ENCODE results near the gene PDIA6.

PDIA6 gene, protein sequence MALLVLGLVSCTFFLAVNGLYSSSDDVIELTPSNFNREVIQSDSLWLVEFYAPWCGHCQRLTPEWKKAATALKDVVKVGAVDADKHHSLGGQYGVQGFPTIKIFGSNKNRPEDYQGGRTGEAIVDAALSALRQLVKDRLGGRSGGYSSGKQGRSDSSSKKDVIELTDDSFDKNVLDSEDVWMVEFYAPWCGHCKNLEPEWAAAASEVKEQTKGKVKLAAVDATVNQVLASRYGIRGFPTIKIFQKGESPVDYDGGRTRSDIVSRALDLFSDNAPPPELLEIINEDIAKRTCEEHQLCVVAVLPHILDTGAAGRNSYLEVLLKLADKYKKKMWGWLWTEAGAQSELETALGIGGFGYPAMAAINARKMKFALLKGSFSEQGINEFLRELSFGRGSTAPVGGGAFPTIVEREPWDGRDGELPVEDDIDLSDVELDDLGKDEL

GRCh38 chr2:10812362-10813162 lies at the start of gene PDIA6:
TSS of gene PDIA6 (minus strand) at chr2:10812785. CDS start at chr2:10812696, 89 bp downstream.
- Mint-ChIP-seq H3K27ac (peak within 1 kb of the TSS; percentile 90), H3K36me3 (ENCODE audit: low read depth) (peaks cover 25% of the 10 kb centered on the region), H3K4me3 (peak within 1 kb of the TSS; percentile 92), H3K27me3 (ENCODE audit: low read depth) (peaks cover 18% of the 10 kb centered on the region), H3K4me1 (ENCODE audit: low read depth) (peaks cover 32% of the 10 kb centered on the region), H3K9me3 (no peaks in the 10 kb centered on the region)
- DNase-seq (ENCODE audit: low spot score), result peak; percentile 96

DNA sequence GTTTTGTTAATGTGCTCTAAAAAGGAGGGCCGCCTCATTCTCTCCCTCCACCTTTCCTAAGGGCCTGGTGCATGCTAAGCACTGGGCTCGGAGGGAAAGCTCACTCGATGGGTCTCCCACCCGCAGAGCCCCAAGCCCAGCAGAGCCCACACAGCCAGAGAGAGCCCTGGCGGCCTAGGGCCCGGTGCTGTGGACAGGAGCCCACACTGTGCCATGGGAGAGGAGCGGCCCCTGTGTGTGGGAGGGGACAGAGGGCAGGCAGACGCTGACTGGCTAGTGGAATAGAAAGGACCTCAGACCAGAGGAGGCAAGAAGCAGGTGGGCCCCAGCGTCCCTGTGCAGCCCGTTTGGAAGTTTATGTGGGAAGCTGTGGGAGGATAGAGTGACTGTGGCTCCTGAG lies 49.7 kb upstream of the PDIA6 start:
- Mint-ChIP-seq H3K9me3 (no peaks in the 10 kb centered on the region), H3K27ac (no peak overlapping the region), H3K4me1 (ENCODE audit: low read depth) (peaks cover 14% of the 10 kb centered on the region), H3K36me3 (ENCODE audit: low read depth) (no peaks in the 10 kb centered on the region), H3K4me3 (no peak overlapping the region), H3K27me3 (ENCODE audit: low read depth) (peaks cover 36% of the 10 kb centered on the region)
- DNase-seq (ENCODE audit: low spot score), result no peak

- peaks cover 35% of the 10 kb centered on the region for H3K27me3 Mint-ChIP-seq (ENCODE audit: low read depth)
- no peak overlapping the region for H3K27ac Mint-ChIP-seq
- no peak overlapping the region for H3K4me3 Mint-ChIP-seq
- no peaks in the 10 kb centered on the region for H3K36me3 Mint-ChIP-seq (ENCODE audit: low read depth)
- H3K9me3 Mint-ChIP-seq, result no peaks in the 10 kb centered on the region
- DNase-seq (ENCODE audit: low spot score), result no peak
- H3K4me1 Mint-ChIP-seq (ENCODE audit: low read depth), result peaks cover 14% of the 10 kb centered on the region
These were observed 49.2 kb upstream of the PDIA6 start for GRCh38 chr2:10861765-10862164.

- H3K9me3 Mint-ChIP-seq, result no peaks in the 10 kb centered on the region
- no peak overlapping the region for H3K27ac Mint-ChIP-seq
- DNase-seq (ENCODE audit: low spot score), result no peak
- peaks cover 14% of the 10 kb centered on the region for H3K4me1 Mint-ChIP-seq (ENCODE audit: low read depth)
- H3K4me3 Mint-ChIP-seq, result no peak overlapping the region
- H3K27me3 Mint-ChIP-seq (ENCODE audit: low read depth), result peaks cover 34% of the 10 kb centered on the region
- H3K36me3 Mint-ChIP-seq (ENCODE audit: low read depth), result no peaks in the 10 kb centered on the region
These were observed 48.3 kb upstream of the PDIA6 start for GRCh38 chr2:10860814-10861325.

- Mint-ChIP-seq H3K27ac (no peak overlapping the region), H3K4me1 (ENCODE audit: low read depth) (peaks cover 13% of the 10 kb centered on the region), H3K36me3 (ENCODE audit: low read depth) (no peaks in the 10 kb centered on the region), H3K4me3 (no peak overlapping the region), H3K9me3 (no peaks in the 10 kb centered on the region), H3K27me3 (ENCODE audit: low read depth) (peaks cover 29% of the 10 kb centered on the region)
- DNase-seq (ENCODE audit: low spot score), result no peak
These were observed 47.7 kb upstream of the PDIA6 start for GRCh38 chr2:10860081-10860813.

DNA sequence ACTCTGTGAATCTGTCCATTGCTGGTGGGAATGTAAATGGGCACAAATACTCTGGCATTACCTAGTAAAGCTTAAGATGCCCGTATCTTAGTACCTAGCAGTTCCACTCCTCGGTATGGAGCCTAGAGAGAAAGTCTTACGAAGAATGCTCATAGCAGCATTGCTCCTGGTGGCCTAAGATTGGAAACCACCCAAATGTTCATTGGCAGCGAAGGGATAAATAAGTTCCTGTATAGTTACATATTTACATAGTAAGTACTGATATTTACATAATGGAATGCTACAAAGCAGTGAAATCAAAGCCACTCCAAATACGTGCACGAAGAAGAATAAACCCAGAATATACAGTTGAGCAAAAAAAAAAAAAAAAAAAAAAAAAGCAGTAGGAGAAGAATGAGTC lies 46.7 kb upstream of the PDIA6 start:
- Mint-ChIP-seq H3K4me1 (ENCODE audit: low read depth) (peaks cover 9% of the 10 kb centered on the region), H3K27me3 (ENCODE audit: low read depth) (peaks cover 26% of the 10 kb centered on the region), H3K4me3 (no peak overlapping the region), H3K9me3 (no peaks in the 10 kb centered on the region), H3K27ac (no peak overlapping the region), H3K36me3 (ENCODE audit: low read depth) (no peaks in the 10 kb centered on the region)
- no peak for DNase-seq (ENCODE audit: low spot score)

DNA sequence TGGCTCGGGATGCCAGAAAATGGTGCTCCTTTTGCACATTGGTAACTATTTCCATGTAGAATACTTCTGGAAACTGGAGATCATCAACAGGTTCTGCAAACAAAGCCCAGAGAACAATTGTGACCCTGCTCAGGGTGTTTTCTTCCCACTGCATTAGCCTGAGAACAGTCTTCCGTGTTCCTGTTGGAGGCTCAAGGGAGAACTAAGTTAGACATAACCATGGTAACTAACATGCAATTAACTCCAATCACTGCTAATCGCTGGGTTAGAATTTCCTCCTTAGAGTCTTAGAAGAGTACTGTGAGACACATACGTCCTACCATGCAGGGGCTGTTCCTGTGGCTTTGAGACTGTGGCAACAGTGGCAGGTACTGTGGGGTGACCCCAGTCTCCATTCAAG lies 36.0 kb upstream of the PDIA6 start:
- Mint-ChIP-seq H3K4me3 (no peak overlapping the region), H3K9me3 (no peaks in the 10 kb centered on the region), H3K27me3 (ENCODE audit: low read depth) (peaks cover 7% of the 10 kb centered on the region), H3K36me3 (ENCODE audit: low read depth) (no peaks in the 10 kb centered on the region), H3K4me1 (ENCODE audit: low read depth) (no peaks in the 10 kb centered on the region), H3K27ac (no peak overlapping the region)
- no peak for DNase-seq (ENCODE audit: low spot score)

- no peaks in the 10 kb centered on the region for H3K36me3 Mint-ChIP-seq (ENCODE audit: low read depth)
- H3K9me3 Mint-ChIP-seq, result peaks cover 4% of the 10 kb centered on the region
- DNase-seq (ENCODE audit: low spot score), result no peak
- H3K27ac Mint-ChIP-seq, result no peak overlapping the region
- peaks cover 3% of the 10 kb centered on the region for H3K27me3 Mint-ChIP-seq (ENCODE audit: low read depth)
- H3K4me3 Mint-ChIP-seq, result no peak overlapping the region
- H3K4me1 Mint-ChIP-seq (ENCODE audit: low read depth), result no peaks in the 10 kb centered on the region
These were observed 34.4 kb upstream of the PDIA6 start for GRCh38 chr2:10847008-10847407.

GRCh38 chr2:10846110-10846861 lies 33.7 kb upstream of the PDIA6 start:
- Mint-ChIP-seq H3K27me3 (ENCODE audit: low read depth) (no peaks in the 10 kb centered on the region), H3K4me3 (no peak overlapping the region), H3K9me3 (peaks cover 6% of the 10 kb centered on the region), H3K27ac (no peak overlapping the region), H3K36me3 (ENCODE audit: low read depth) (no peaks in the 10 kb centered on the region), H3K4me1 (ENCODE audit: low read depth) (no peaks in the 10 kb centered on the region)
- no peak for DNase-seq (ENCODE audit: low spot score)

DNA sequence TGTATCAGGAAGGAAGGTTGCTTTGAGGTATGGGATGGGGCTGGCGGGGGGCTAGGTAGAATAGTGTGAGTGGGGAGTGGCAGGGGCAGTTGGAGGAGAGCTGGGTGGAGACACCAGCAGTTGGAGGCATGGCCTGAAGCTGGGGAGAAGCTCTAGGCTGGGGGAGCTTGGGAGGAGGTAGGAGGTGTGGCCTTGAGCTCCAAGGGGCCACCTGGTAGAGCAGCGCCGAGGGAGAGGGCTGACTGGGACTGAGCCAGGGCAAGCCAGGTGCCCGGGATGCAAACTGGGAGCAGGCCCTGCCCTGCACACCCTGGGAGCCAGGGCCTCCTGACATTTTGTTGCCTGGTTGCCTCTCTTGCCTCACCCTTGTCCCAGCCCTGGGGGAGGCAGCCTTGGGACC lies 33.1 kb upstream of the PDIA6 start:
- Mint-ChIP-seq H3K4me3 (no peak overlapping the region), H3K9me3 (peaks cover 13% of the 10 kb centered on the region), H3K36me3 (ENCODE audit: low read depth) (no peaks in the 10 kb centered on the region), H3K4me1 (ENCODE audit: low read depth) (no peaks in the 10 kb centered on the region), H3K27ac (no peak overlapping the region), H3K27me3 (ENCODE audit: low read depth) (no peaks in the 10 kb centered on the region)
- DNase-seq (ENCODE audit: low spot score), result no peak

DNA sequence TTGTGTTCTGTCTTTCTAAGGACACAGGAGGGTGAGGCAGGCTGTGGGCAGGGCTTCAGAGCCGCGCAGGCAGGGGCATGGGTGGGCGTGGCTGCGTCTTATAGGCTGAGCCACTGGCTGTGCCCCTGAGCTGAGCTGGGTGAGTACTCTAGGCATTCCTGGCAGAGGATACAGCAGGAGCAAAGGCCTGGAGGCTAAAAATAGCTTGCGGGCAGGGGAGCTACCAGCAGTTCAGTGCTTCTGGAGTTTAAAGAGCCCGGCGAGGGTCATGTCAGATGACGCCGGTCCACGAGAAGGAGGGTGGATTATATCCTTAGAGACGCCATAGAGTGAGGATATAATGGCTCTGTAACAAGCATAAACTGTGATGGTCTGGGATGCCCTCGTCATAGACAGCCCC lies 31.5 kb upstream of the PDIA6 start:
- Mint-ChIP-seq H3K36me3 (ENCODE audit: low read depth) (no peaks in the 10 kb centered on the region), H3K9me3 (peaks cover 22% of the 10 kb centered on the region), H3K27ac (no peak overlapping the region), H3K27me3 (ENCODE audit: low read depth) (no peaks in the 10 kb centered on the region), H3K4me3 (no peak overlapping the region), H3K4me1 (ENCODE audit: low read depth) (no peaks in the 10 kb centered on the region)
- DNase-seq (ENCODE audit: low spot score), result no peak

- no peak for DNase-seq (ENCODE audit: low spot score)
- H3K9me3 Mint-ChIP-seq, result peaks cover 22% of the 10 kb centered on the region
- no peak overlapping the region for H3K27ac Mint-ChIP-seq
- H3K4me3 Mint-ChIP-seq, result no peak overlapping the region
- H3K4me1 Mint-ChIP-seq (ENCODE audit: low read depth), result no peaks in the 10 kb centered on the region
- no peaks in the 10 kb centered on the region for H3K27me3 Mint-ChIP-seq (ENCODE audit: low read depth)
- no peaks in the 10 kb centered on the region for H3K36me3 Mint-ChIP-seq (ENCODE audit: low read depth)
These were observed 29.9 kb upstream of the PDIA6 start for GRCh38 chr2:10842506-10842905.

DNA sequence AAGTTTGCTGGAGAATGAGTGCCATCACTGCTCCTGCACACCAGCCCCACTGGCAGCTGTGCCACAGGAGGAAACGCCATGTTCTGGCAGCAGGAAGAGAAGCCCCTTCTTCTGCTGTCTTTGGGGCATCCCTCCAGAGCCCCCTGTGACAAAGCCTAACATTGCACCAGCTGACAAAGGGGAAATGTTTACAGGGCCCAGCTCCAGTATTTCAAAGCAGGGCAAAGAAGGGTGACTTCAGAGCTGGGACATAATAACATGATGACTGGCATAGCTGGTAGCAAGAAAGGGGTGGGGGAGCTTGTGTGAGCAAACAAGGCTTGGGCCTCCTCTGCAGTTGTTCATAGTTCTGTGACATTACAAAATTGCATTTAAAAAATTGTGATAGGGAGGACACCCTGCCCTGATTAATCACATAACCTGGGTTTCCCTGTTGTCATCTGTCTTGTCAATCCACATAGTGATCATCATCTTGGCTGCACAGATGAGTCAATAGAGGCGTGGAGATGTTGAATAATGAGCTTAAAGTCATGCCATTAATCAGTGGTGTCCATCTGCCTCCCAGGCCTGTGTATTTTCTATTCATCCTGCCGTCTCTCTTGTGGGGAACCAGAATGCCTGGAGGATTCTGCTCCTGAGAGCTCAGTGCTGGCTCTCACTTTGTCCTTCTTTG lies 29.1 kb upstream of the PDIA6 start:
- no peaks in the 10 kb centered on the region for H3K36me3 Mint-ChIP-seq (ENCODE audit: low read depth)
- peaks cover 22% of the 10 kb centered on the region for H3K9me3 Mint-ChIP-seq
- no peak overlapping the region for H3K4me3 Mint-ChIP-seq
- peaks cover 7% of the 10 kb centered on the region for H3K27me3 Mint-ChIP-seq (ENCODE audit: low read depth)
- DNase-seq (ENCODE audit: low spot score), result no peak
- H3K4me1 Mint-ChIP-seq (ENCODE audit: low read depth), result no peaks in the 10 kb centered on the region
- H3K27ac Mint-ChIP-seq, result no peak overlapping the region

Data from T-helper 2 cell treated with Interferon-gamma antibody and Interleukin-4, amounts not matched to agents 5 μg/mL and 100 μg/mL, for 36 hours (primary cell).